Effector memory CD4-positive, alpha-beta T cell (primary cell): ENCODE data around the gene TBCCD1.
"Not testable (repeated sequence)": the region's sequence is repeated elsewhere in the genome, so short reads cannot be mapped to it uniquely, and the experiment has no call there.

Source experiments
- DNase-seq, 3 donors: peaks; one replicate each; pipeline ENCODE4 v3.0.0-alpha.2; 2020
- H3K27ac ChIP-seq: 2 replicates; pipeline ENCODE4 v1.7.0; 2013; ENCODE audit warnings: mild to moderate bottlenecking, low read length, moderate library complexity; ENCODE audit not compliant: insufficient read depth, poor library complexity, severe bottlenecking
- H3K27me3 ChIP-seq: replicated peaks from 2 replicates; pipeline ENCODE4 v1.7.0; 2013; ENCODE audit warnings: mild to moderate bottlenecking, low read length; ENCODE audit not compliant: insufficient read depth, control insufficient read depth, poor library complexity, severe bottlenecking
- H3K36me3 ChIP-seq: 2 replicates; pipeline ENCODE4 v1.7.0; 2013; ENCODE audit warnings: mild to moderate bottlenecking, low read length, moderate library complexity; ENCODE audit not compliant: control insufficient read depth, insufficient read depth
- H3K4me1 ChIP-seq: 2 replicates; pipeline ENCODE4 v1.7.0; 2013; ENCODE audit warnings: low read length, mild to moderate bottlenecking; ENCODE audit not compliant: control insufficient read depth, insufficient read depth, poor library complexity, severe bottlenecking
- H3K4me3 ChIP-seq: 2 replicates; pipeline ENCODE4 v1.7.0; 2013; ENCODE audit warnings: low read length, low read depth, mild to moderate bottlenecking; ENCODE audit not compliant: insufficient read depth, poor library complexity, severe bottlenecking
- H3K9me3 ChIP-seq: 2 replicates; pipeline ENCODE4 v1.7.0; 2013; ENCODE audit warnings: mild to moderate bottlenecking, low read length, moderate library complexity; ENCODE audit not compliant: control insufficient read depth

The TBCCD1 gene

GRCh38 chr3:186596568-186597287 is 29.6 kb upstream of the TBCCD1 start:
- Histone ChIP-seq H3K27ac (no peak overlapping the region), H3K9me3 (no peaks in the 10 kb centered on the region), H3K4me3 (no peak overlapping the region), H3K4me1 (no peaks in the 10 kb centered on the region), H3K27me3 (no peaks in the 10 kb centered on the region), H3K36me3 (no peaks in the 10 kb centered on the region)
- no peak for DNase-seq

- Histone ChIP-seq H3K4me1 (no peaks in the 10 kb centered on the region), H3K4me3 (no peak overlapping the region), H3K27me3 (no peaks in the 10 kb centered on the region), H3K27ac (no peak overlapping the region), H3K36me3 (no peaks in the 10 kb centered on the region), H3K9me3 (no peaks in the 10 kb centered on the region)
- no peak for DNase-seq
These were observed 27.5 kb upstream of the TBCCD1 start for GRCh38 chr3:186594591-186595113.

GRCh38 chr3:186593862-186594261 is 26.7 kb upstream of the TBCCD1 start:
- no peaks in the 10 kb centered on the region for H3K36me3 ChIP-seq
- no peaks in the 10 kb centered on the region for H3K9me3 ChIP-seq
- no peaks in the 10 kb centered on the region for H3K4me1 ChIP-seq
- no peak for DNase-seq
- no peaks in the 10 kb centered on the region for H3K27me3 ChIP-seq
- H3K27ac ChIP-seq, result no peak overlapping the region
- H3K4me3 ChIP-seq, result no peak overlapping the region

GRCh38 chr3:186592682-186593081 is 25.5 kb upstream of the TBCCD1 start:
- Histone ChIP-seq H3K9me3 (no peaks in the 10 kb centered on the region), H3K36me3 (no peaks in the 10 kb centered on the region), H3K4me1 (no peaks in the 10 kb centered on the region), H3K27me3 (no peaks in the 10 kb centered on the region), H3K4me3 (no peak overlapping the region), H3K27ac (no peak overlapping the region)
- no peak for DNase-seq

GRCh38 chr3:186590580-186591295 is 23.6 kb upstream of the TBCCD1 start:
- H3K27ac ChIP-seq, result no peak overlapping the region
- H3K4me1 ChIP-seq, result no peaks in the 10 kb centered on the region
- no peaks in the 10 kb centered on the region for H3K27me3 ChIP-seq
- H3K36me3 ChIP-seq, result peaks cover 6% of the 10 kb centered on the region
- no peak overlapping the region for H3K4me3 ChIP-seq
- H3K9me3 ChIP-seq, result no peaks in the 10 kb centered on the region
- DNase-seq, result no peak

GRCh38 chr3:186589856-186590579 is 22.9 kb upstream of the TBCCD1 start:
- Histone ChIP-seq H3K27ac (no peak overlapping the region), H3K36me3 (peaks cover 12% of the 10 kb centered on the region), H3K9me3 (no peaks in the 10 kb centered on the region), H3K4me1 (no peaks in the 10 kb centered on the region), H3K27me3 (no peaks in the 10 kb centered on the region), H3K4me3 (no peak overlapping the region)
- DNase-seq, result no peak

GRCh38 chr3:186589121-186589520 is 22.0 kb upstream of the TBCCD1 start:
- H3K27me3 ChIP-seq, result no peaks in the 10 kb centered on the region
- H3K9me3 ChIP-seq, result no peaks in the 10 kb centered on the region
- H3K4me3 ChIP-seq, result no peak overlapping the region
- no peak for DNase-seq
- H3K36me3 ChIP-seq, result peaks cover 21% of the 10 kb centered on the region
- H3K4me1 ChIP-seq, result no peaks in the 10 kb centered on the region
- no peak overlapping the region for H3K27ac ChIP-seq

GRCh38 chr3:186588632-186589031 is 21.5 kb upstream of the TBCCD1 start:
- no peak for DNase-seq
- H3K4me3 ChIP-seq, result no peak overlapping the region
- no peaks in the 10 kb centered on the region for H3K27me3 ChIP-seq
- no peaks in the 10 kb centered on the region for H3K4me1 ChIP-seq
- no peak overlapping the region for H3K27ac ChIP-seq
- H3K9me3 ChIP-seq, result no peaks in the 10 kb centered on the region
- H3K36me3 ChIP-seq, result peaks cover 25% of the 10 kb centered on the region

- Histone ChIP-seq H3K9me3 (no peaks in the 10 kb centered on the region), H3K27ac (no peak overlapping the region), H3K4me1 (no peaks in the 10 kb centered on the region), H3K27me3 (no peaks in the 10 kb centered on the region), H3K4me3 (no peak overlapping the region), H3K36me3 (peaks cover 40% of the 10 kb centered on the region)
- DNase-seq, result no peak
These were observed 20.0 kb upstream of the TBCCD1 start for GRCh38 chr3:186587183-186587582.

GRCh38 chr3:186586245-186586644 is 19.1 kb upstream of the TBCCD1 start:
- not testable (repeated sequence) for H3K9me3 ChIP-seq, H3K27ac ChIP-seq, DNase-seq, H3K27me3 ChIP-seq, H3K4me1 ChIP-seq, H3K4me3 ChIP-seq
- H3K36me3 ChIP-seq, result peaks cover 49% of the 10 kb centered on the region
